Loucy (cell line): ENCODE data around the gene NOC2L.

Experiments used
- H2AFZ ChIP-seq: fragments of 200-600 bp; sonication (generic); 2 replicates; pipeline ENCODE4 v1.6.0; 2016; ENCODE audit warnings: antibody characterized with exemption, mild to moderate bottlenecking, low read length, moderate library complexity
- H3F3A ChIP-seq: fragments of 200-600 bp; 2 replicates; pipeline ENCODE4 v1.6.0; 2016; ENCODE audit warnings: antibody characterized with exemption, low read depth, mild to moderate bottlenecking
- H3K27me3 ChIP-seq: fragments of 200-600 bp; sonication (generic); 2 replicates; pipeline ENCODE4 v1.6.1; 2014; ENCODE audit warnings: low read length, mild to moderate bottlenecking; ENCODE audit not compliant: insufficient read depth, poor library complexity, severe bottlenecking
- H3K36me3 ChIP-seq: fragments of 200-600 bp; sonication (generic); 2 replicates; pipeline ENCODE4 v1.6.1; 2016; ENCODE audit warnings: low read length; ENCODE audit not compliant: insufficient read depth
- H3K4me1 ChIP-seq: fragments of 200-600 bp; sonication (generic); 2 replicates; pipeline ENCODE4 v1.5.1; 2014; ENCODE audit warnings: low read length, mild to moderate bottlenecking; ENCODE audit not compliant: insufficient read depth, poor library complexity, severe bottlenecking
- H3K4me2 ChIP-seq: fragments of 200-600 bp; sonication (generic); 2 replicates; pipeline ENCODE4 v1.6.0; 2014; ENCODE audit warnings: antibody characterized with exemption, low read length, low read depth, mild to moderate bottlenecking; ENCODE audit not compliant: poor library complexity, severe bottlenecking
- H3K4me3 ChIP-seq: fragments of 200-600 bp; sonication (generic); 2 replicates; pipeline ENCODE4 v1.5.1; 2014; ENCODE audit warnings: low read length, mild to moderate bottlenecking, mixed read lengths; ENCODE audit not compliant: poor library complexity, severe bottlenecking
- H3K79me2 ChIP-seq: fragments of 200-600 bp; sonication (generic); 2 replicates; pipeline ENCODE4 v1.6.1; 2014; ENCODE audit warnings: low read length; ENCODE audit not compliant: insufficient read depth
- H3K9ac ChIP-seq: fragments of 200-600 bp; sonication (generic); 2 replicates; pipeline ENCODE4 v1.6.0; 2014; ENCODE audit warnings: mild to moderate bottlenecking, low read depth, low read length, moderate library complexity; ENCODE audit not compliant: poor library complexity, severe bottlenecking
- H3K9me2 ChIP-seq: fragments of 200-600 bp; sonication (generic); replicated peaks from 2 replicates; pipeline ENCODE4 v1.6.1; 2016; ENCODE audit warnings: low read depth, low read length, mixed read lengths
- H3K9me3 ChIP-seq: fragments of 200-600 bp; sonication (generic); 2 replicates; pipeline ENCODE4 v1.6.1; 2014; ENCODE audit warnings: mild to moderate bottlenecking, antibody characterized with exemption, low read length, low read depth; ENCODE audit not compliant: insufficient read depth
- H4K20me1 ChIP-seq: fragments of 200-600 bp; sonication (generic); 2 replicates; pipeline ENCODE4 v1.6.0; 2014; ENCODE audit warnings: antibody characterized with exemption, low read length, mild to moderate bottlenecking; ENCODE audit not compliant: insufficient read depth, poor library complexity, severe bottlenecking
- EZH2phosphoT487 ChIP-seq: fragments of 200-600 bp; IDR thresholded peaks from 2 replicates; pipeline ENCODE4 v1.6.1; 2018; ENCODE audit warnings: antibody characterized with exemption, mild to moderate bottlenecking, moderate library complexity, borderline replicate concordance
- TF ChIP-seq, protein P1 (sequence below): fragments of 200-600 bp; sonication (generic); conservative IDR thresholded peaks from 2 replicates; pipeline ENCODE4 v1.5.1; 2014; ENCODE audit warnings: mild to moderate bottlenecking, antibody characterized with exemption, low read length

NOC2L gene

DNA sequence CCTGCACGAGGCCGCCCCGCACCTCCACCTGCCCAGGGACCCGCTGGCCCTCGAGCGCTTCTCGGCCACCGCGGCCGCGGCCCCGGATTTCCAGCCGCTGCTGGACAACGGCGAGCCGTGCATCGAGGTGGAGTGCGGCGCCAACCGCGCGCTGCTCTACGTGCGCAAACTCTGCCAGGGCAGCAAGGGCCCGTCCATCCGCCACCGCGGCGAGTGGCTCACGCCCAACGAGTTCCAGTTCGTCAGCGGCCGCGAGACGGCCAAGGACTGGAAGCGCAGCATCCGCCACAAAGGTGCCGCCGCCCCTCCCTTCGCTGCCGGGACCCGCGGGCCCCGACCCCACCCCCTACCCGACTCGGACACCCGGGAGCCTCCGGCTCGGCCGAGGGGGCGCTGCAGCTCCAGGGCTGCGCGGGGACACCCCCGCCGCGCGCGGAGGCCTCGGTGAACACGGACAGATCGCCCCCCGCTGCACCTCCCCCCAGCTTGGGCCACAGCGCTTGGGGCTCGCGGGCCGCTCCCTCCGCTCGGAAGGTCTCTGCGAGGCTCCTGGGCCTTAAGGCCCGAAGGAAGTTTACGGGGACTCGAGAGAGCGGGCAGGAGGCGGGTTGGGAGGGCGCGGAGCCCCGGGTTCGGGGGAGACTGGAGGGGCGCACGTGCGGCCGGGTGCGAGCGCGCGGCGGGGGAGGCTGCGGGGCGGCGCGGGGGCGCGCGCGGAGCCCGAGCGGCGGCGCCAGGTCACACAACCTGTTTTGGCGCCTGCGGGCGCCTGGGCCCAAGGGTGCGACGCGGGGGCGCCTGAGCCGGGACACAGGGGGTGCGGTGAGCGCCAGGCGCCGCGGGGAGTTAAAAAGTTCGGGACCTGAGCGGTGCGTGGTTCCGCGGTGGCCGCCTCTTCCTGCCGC is 34.1 kb downstream of the NOC2L start:
- peak overlapping the region; percentile 76 for H2AFZ ChIP-seq
- H3K9ac ChIP-seq = peak overlapping the region; percentile 73
- no peaks in the 10 kb centered on the region for H3K79me2 ChIP-seq
- H3K4me2 ChIP-seq = peak overlapping the region; percentile 66
- no peaks in the 10 kb centered on the region for H3K36me3 ChIP-seq
- H3K4me1 ChIP-seq = peaks cover 38% of the 10 kb centered on the region
- TF ChIP-seq, protein P1, sequence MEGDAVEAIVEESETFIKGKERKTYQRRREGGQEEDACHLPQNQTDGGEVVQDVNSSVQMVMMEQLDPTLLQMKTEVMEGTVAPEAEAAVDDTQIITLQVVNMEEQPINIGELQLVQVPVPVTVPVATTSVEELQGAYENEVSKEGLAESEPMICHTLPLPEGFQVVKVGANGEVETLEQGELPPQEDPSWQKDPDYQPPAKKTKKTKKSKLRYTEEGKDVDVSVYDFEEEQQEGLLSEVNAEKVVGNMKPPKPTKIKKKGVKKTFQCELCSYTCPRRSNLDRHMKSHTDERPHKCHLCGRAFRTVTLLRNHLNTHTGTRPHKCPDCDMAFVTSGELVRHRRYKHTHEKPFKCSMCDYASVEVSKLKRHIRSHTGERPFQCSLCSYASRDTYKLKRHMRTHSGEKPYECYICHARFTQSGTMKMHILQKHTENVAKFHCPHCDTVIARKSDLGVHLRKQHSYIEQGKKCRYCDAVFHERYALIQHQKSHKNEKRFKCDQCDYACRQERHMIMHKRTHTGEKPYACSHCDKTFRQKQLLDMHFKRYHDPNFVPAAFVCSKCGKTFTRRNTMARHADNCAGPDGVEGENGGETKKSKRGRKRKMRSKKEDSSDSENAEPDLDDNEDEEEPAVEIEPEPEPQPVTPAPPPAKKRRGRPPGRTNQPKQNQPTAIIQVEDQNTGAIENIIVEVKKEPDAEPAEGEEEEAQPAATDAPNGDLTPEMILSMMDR = peak; percentile 39
- TF ChIP-seq EZH2phosphoT487 = no peak
- no peaks in the 10 kb centered on the region for H3K9me2 ChIP-seq
- no peaks in the 10 kb centered on the region for H3F3A ChIP-seq
- H4K20me1 ChIP-seq = no peaks in the 10 kb centered on the region
- peak overlapping the region; percentile 80 for H3K4me3 ChIP-seq
- H3K27me3 ChIP-seq = no peaks in the 10 kb centered on the region
- H3K9me3 ChIP-seq = no peaks in the 10 kb centered on the region

GRCh38 chr1:923991-924655 is 34.9 kb downstream of the NOC2L start:
- no peaks in the 10 kb centered on the region for H3K9me2 ChIP-seq
- H3K4me2 ChIP-seq = peak overlapping the region; percentile 66
- H2AFZ ChIP-seq = peak overlapping the region; percentile 76; the same call in 1 of the 2 replicates
- H3K9me3 ChIP-seq = no peaks in the 10 kb centered on the region
- H3K79me2 ChIP-seq = no peaks in the 10 kb centered on the region
- H3F3A ChIP-seq = no peaks in the 10 kb centered on the region
- H4K20me1 ChIP-seq = no peaks in the 10 kb centered on the region
- TF ChIP-seq, protein P1 = no peak
- no peak for TF ChIP-seq EZH2phosphoT487
- no peaks in the 10 kb centered on the region for H3K27me3 ChIP-seq
- H3K36me3 ChIP-seq = no peaks in the 10 kb centered on the region
- peaks cover 41% of the 10 kb centered on the region for H3K4me1 ChIP-seq
- peak overlapping the region; percentile 80 for H3K4me3 ChIP-seq
- H3K9ac ChIP-seq = peak overlapping the region; percentile 73

DNA sequence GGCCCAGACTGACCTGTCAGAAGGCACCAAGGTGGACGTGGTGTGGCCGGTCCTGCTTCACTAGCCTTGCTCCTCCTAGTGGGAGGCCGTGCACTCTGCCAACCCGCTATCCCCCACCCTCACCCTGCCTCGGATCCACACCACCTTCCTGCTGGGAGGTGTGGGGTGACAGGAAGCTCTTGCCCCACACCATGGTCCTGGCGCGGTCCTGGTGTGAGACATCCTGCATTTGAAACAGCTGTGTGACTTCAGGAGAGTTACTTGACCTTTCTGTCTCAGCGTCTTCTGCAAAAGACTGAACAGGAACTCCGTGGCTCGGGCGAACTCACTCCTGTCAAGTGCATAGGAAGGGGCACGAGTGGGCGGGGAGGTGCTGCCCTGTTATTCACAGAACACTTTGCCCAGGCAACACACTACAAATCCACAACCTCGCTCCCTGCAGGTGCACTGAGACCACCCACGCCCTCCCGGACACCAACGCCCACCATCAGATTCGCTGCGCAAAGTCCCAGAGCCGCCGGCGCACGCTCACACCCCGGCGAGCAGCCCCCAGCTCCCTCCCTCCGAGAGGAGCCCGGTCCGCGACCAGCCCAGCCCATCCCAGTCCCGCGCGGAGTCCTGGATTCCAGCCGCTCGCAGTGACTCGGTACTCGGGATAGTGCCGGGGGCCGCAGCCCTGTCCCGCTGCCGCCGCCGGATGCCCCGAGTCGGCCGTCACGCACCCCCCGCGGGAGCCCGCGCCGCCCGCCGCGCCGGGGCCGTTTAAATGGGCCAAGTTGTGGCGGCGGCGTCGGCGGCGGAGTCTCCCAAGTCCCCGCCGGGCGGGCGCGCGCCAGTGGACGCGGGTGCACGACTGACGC is 35.7 kb downstream of the NOC2L start, which contains the start of gene SAMD11:
Gene SAMD11, plus strand, starts transcription at position 793 of the 860 bp plus-strand sequence. CDS start 509 bp downstream, outside the sequence.
- Histone ChIP-seq H3K27me3 (no peaks in the 10 kb centered on the region), H3K9me2 (no peaks in the 10 kb centered on the region), H3K79me2 (no peaks in the 10 kb centered on the region), H2AFZ (peak within 1 kb of the TSS; percentile 76), H3K4me1 (peaks cover 41% of the 10 kb centered on the region), H3K9me3 (no peaks in the 10 kb centered on the region), H3K9ac (peak within 1 kb of the TSS; percentile 73), H3K4me2 (peak within 1 kb of the TSS; percentile 95), H3F3A (no peaks in the 10 kb centered on the region), H3K36me3 (no peaks in the 10 kb centered on the region), H3K4me3 (peak within 1 kb of the TSS; percentile 80), H4K20me1 (no peaks in the 10 kb centered on the region)
- no peak for TF ChIP-seq EZH2phosphoT487
- TF ChIP-seq, protein P1 = peak; percentile 28
